ENCODE measurements around the gene ZNF48. TPM values are rescaled to one million over a fixed set of nuclear protein-coding genes. Genes with fewer than 3 reads are reported as not detected.

Gene ZNF48
- total RNA-seq, 1 donor from 2014 or later: 14.2 TPM

- no peak for DNase-seq (ENCODE audit: low spot score)
Observed at GRCh38 chr16:30439720-30440348, 44.6 kb downstream of the ZNF48 start.

DNA sequence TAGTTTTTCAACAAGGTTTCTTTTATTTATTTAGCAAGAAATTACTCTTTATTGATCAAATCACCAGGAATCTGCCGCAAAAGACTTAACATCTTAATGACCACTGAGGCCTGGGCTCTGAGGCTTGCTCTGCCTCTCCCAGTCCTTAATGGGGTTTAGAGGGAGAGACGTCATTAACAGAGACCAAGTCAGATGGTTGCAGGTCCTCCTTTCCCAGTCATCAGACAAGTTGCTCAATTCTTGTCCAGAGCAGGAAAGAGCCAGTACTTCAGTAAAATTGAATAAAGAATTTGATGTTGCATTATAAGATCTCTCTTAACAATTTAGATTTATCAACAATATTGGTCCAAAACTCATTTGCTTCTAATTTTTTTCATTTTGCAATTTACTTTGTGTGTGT is 48.4 kb downstream of the ZNF48 start:
- DNase-seq (ENCODE audit: low spot score): no peak

DNA sequence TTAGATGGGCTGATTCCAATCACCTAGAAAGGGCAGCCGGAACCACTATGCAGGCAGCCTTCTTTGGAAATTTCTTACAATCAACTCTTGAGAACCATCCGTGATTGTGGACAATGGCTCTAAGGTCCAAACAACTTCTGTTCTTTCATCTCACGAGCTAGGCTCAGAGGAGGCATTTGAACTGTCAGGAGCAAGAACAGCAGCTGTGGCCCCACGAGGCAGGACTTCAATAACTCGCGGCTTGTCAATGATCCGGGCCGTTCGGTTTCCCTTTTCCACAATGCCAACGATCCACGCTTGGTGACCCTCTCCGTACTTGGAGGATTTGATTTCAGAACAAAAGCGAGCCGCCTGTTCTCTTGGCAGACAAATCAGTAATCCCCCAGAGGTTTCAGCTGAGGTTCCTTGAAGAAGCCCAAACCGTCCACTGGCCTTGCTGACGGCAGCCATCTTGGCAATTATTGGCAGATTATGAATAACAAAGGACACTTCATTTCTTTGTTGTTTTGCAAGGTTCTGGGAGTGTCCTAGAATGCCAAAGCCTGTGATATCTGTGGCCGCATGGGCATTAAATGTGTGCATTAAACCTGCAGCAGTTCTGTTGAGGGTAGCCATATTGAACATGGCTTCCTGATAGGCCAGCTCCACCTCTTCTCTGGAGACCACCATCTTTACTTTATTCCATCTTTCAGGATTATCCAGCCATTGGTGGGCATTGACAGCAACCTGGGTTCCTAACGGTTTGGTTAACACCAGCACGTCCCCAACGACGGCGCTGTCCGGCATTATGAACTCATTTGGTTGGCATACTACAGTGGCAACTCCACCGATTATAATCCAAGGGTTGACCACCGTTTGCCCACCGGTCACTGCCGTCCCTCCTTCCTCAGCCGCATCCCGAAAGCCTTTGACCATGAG is 49.3 kb downstream of the ZNF48 start:
- no peak for DNase-seq (ENCODE audit: low spot score)

DNA sequence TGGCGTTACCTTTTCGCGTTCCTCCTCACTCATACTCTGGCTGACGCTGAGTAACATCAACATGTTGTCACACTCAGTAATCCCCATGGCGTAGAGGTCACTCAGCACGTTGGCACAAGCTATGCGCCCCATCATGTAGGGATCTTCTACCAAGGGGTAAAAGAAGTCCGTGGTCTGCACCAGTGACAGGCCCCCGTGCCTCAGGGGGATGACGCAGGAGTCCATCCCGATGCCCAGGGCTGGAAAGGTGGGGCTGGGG is 49.9 kb downstream of the ZNF48 start:
- no peak for DNase-seq (ENCODE audit: low spot score)

- DNase-seq (ENCODE audit: low spot score): peak; percentile 98
Observed at GRCh38 chr16:30445408-30446202, 50.4 kb downstream of the ZNF48 start, which contains the start of gene SEPHS2. TSS of gene SEPHS2 (minus strand) at chr16:30445874. CDS start at chr16:30445727, 147 bp downstream.

DNA sequence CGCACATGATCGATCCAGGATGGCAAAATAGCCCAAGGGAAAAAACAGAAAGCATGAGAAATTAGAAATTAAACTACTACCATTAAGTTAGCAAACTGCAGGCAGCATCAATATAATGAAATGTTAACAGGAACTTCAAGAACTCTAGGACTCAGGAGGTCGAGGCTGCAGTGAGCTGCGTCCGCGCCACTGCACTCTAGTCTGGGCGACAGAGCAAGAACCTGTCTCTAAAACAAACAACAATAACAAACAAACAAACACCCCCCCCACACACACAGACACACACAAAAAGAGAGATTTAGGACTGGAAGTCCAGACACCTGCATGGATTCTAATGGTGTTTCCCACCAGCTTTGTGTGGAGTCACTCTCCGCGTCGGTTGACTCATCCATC is 51.0 kb downstream of the ZNF48 start:
- DNase-seq (ENCODE audit: low spot score): no peak

- DNase-seq (ENCODE audit: low spot score): no peak
Observed at GRCh38 chr16:30447512-30448226, 52.4 kb downstream of the ZNF48 start.

DNA sequence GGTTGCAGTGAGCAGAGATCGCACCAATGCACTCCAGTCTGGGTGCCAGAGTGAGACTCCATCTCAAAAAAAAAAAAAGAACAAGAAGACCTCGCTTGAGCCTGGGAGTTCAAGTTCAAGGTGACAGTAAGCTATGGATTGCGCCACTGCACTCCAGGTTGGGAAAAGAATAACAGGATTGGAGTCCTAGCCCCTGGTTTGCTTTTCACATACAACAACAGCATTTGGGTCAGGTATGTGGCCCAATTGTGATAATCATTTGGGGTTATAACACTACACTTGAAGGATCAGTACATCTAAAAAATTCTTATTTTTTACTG is 53.9 kb downstream of the ZNF48 start:
- no peak for DNase-seq (ENCODE audit: low spot score)

Other genes starting within 250 kb of the ZNF48 start
- 22.9 TPM for gene CORO1A, start 211.8 kb upstream of the ZNF48 start, total RNA-seq (ENCODE audit: insufficient read depth, low replicate concordance)
- 110 TPM for gene BOLA2B, start 201.8 kb upstream of the ZNF48 start, total RNA-seq (ENCODE audit: insufficient read depth, low replicate concordance)
- gene SLX1A, start 201.5 kb upstream of the ZNF48 start, total RNA-seq (ENCODE audit: insufficient read depth, low replicate concordance): 10.8 TPM
- gene SULT1A3, start 196.2 kb upstream of the ZNF48 start, total RNA-seq (ENCODE audit: insufficient read depth, low replicate concordance): 5.1 TPM
- gene NPIPB13, start 146.9 kb upstream of the ZNF48 start, total RNA-seq (ENCODE audit: insufficient read depth, low replicate concordance): 0.24 TPM
- gene CD2BP2, start 40.1 kb upstream of the ZNF48 start, total RNA-seq (ENCODE audit: insufficient read depth, low replicate concordance): 20.9 TPM
- 35.6 TPM for gene TBC1D10B, start 24.9 kb upstream of the ZNF48 start, total RNA-seq (ENCODE audit: insufficient read depth, low replicate concordance)
- gene MYL11, start 20.6 kb upstream of the ZNF48 start, total RNA-seq (ENCODE audit: insufficient read depth, low replicate concordance): not detected
- 8.9 TPM for gene SEPTIN1, start 12.9 kb upstream of the ZNF48 start, total RNA-seq (ENCODE audit: insufficient read depth, low replicate concordance)
- gene ZNF771, start 12.2 kb downstream of the ZNF48 start, total RNA-seq (ENCODE audit: insufficient read depth, low replicate concordance): 12.0 TPM
- 10.1 TPM for gene DCTPP1, start 34.6 kb downstream of the ZNF48 start, total RNA-seq (ENCODE audit: insufficient read depth, low replicate concordance)
- 6.3 TPM for gene SEPHS2, start 50.5 kb downstream of the ZNF48 start, total RNA-seq (ENCODE audit: insufficient read depth, low replicate concordance)
- 3.1 TPM for gene ITGAL, start 77.3 kb downstream of the ZNF48 start, total RNA-seq (ENCODE audit: insufficient read depth, low replicate concordance)
- gene ZNF768, start 131.1 kb downstream of the ZNF48 start, total RNA-seq (ENCODE audit: insufficient read depth, low replicate concordance): 14.7 TPM
- 5.5 TPM for gene ZNF747, start 139.4 kb downstream of the ZNF48 start, total RNA-seq (ENCODE audit: insufficient read depth, low replicate concordance)
- gene ZNF764, start 163.0 kb downstream of the ZNF48 start, total RNA-seq (ENCODE audit: insufficient read depth, low replicate concordance): 4.1 TPM
- 5.1 TPM for gene ZNF688, start 176.3 kb downstream of the ZNF48 start, total RNA-seq (ENCODE audit: insufficient read depth, low replicate concordance)
- 17.3 TPM for gene ZNF785, start 190.3 kb downstream of the ZNF48 start, total RNA-seq (ENCODE audit: insufficient read depth, low replicate concordance)
- gene ZNF689, start 215.0 kb downstream of the ZNF48 start, total RNA-seq (ENCODE audit: insufficient read depth, low replicate concordance): 8.2 TPM

Measured in umbilical cord (tissue), 2 donors.